Spinal cord (tissue), 10 donors: Measurements from ENCODE around the gene APOD. TPM values are rescaled to one million over a fixed set of nuclear protein-coding genes. Genes with fewer than 3 reads are reported as not detected.
A peak's percentile ranks its signal among the peaks of the same experiment; 100 is the strongest.

Experiments
- DNase-seq, 6 donors: peaks; one replicate each; pipeline versions ENCODE4 v3.0.0 to v3.0.0-alpha.2; 2013 to 2015; ENCODE audit warnings: low spot score in 6 of 6, low read depth in 4 of 6
- H3K27ac ChIP-seq: one replicate; pipeline ENCODE4 v1.5.1; 2013; ENCODE audit warnings: low read depth, low read length, control low read depth
- H3K27me3 ChIP-seq: one replicate; pipeline ENCODE4 v1.6.1; 2013; ENCODE audit warnings: low read length; ENCODE audit not compliant: control insufficient read depth, insufficient read depth
- H3K36me3 ChIP-seq: one replicate; pipeline ENCODE4 v1.6.1; 2013; ENCODE audit warnings: low read length; ENCODE audit not compliant: control insufficient read depth, insufficient read depth
- H3K4me1 ChIP-seq: one replicate; pipeline ENCODE4 v1.6.1; 2013; ENCODE audit warnings: low read length; ENCODE audit not compliant: control insufficient read depth, insufficient read depth
- H3K4me3 ChIP-seq: one replicate; pipeline ENCODE4 v1.5.1; 2013; ENCODE audit warnings: low read depth, low read length, control low read depth
- H3K9me3 ChIP-seq: one replicate; pipeline ENCODE4 v1.6.1; 2013; ENCODE audit warnings: low read length; ENCODE audit not compliant: control insufficient read depth, insufficient read depth
- WGBS: methylation state at CpG from one replicate; pipeline ENCODE4 v1.1.5; 2013; ENCODE audit warnings: missing lambda C conversion rate; ENCODE audit not compliant: insufficient coverage; 5-methylcytosine and 5-hydroxymethylcytosine counted together
- polyA plus RNA-seq, 2 donors: library from polyadenylated mRNA; unstranded; fragments of 120-200 nt; gene quantifications; one replicate each; pipeline ENCODE4 v1.2.1, GENCODE V29; 2013; ENCODE audit not compliant: insufficient read length in 2 of 2
- total RNA-seq, 2 donors: library from RNA; depleted of rRNA in 1 of 2; stranded (reverse); fragments of 120-200 nt in 1 of 2; fragments of >200 nt in 1 of 2; gene quantifications; one replicate each; pipeline versions ENCODE4 v1.2.3 to v1.2.4, GENCODE V29; 2013 to 2014
- donor health status: healthy.

Gene APOD
- total and polyA plus RNA-seq, 4 donors = 75.5 to 223 (median 175) TPM

GRCh38 chr3:195563317-195563716 lies 20.4 kb downstream of the APOD start:
- no peaks in the 10 kb centered on the region for H3K9me3 ChIP-seq
- no peak overlapping the region for H3K4me3 ChIP-seq
- DNase-seq = no peak
- no peaks in the 10 kb centered on the region for H3K36me3 ChIP-seq
- H3K4me1 ChIP-seq = no peaks in the 10 kb centered on the region
- WGBS = 87% methylated on average over 4 of the region's 4 CpGs
- H3K27ac ChIP-seq = no peak overlapping the region
- H3K27me3 ChIP-seq = no peaks in the 10 kb centered on the region

- Histone ChIP-seq H3K27ac (no peak overlapping the region), H3K27me3 (peaks cover 3% of the 10 kb centered on the region), H3K36me3 (no peaks in the 10 kb centered on the region), H3K4me1 (no peaks in the 10 kb centered on the region), H3K9me3 (no peaks in the 10 kb centered on the region), H3K4me3 (no peak overlapping the region)
- 95% methylated on average over 4 of the region's 4 CpGs for WGBS
- DNase-seq = no peak
Observed at GRCh38 chr3:195559723-195560409, 23.9 kb downstream of the APOD start.

GRCh38 chr3:195558602-195559001 lies 25.1 kb downstream of the APOD start:
- WGBS = no CpG with 5 or more reads among the region's 3 CpGs
- Histone ChIP-seq H3K27ac (no peak overlapping the region), H3K27me3 (peaks cover 3% of the 10 kb centered on the region), H3K9me3 (no peaks in the 10 kb centered on the region), H3K4me3 (no peak overlapping the region), H3K4me1 (no peaks in the 10 kb centered on the region), H3K36me3 (no peaks in the 10 kb centered on the region)
- DNase-seq = peak in 2 of 6 donors; percentile 42 to 69

- WGBS = 50% methylated on average over 1 of the region's 4 CpGs
- Histone ChIP-seq H3K4me3 (no peak overlapping the region), H3K9me3 (no peaks in the 10 kb centered on the region)
Observed at GRCh38 chr3:195557322-195557721, 26.4 kb downstream of the APOD start.

GRCh38 chr3:195556390-195556789 lies 27.4 kb downstream of the APOD start:
- Histone ChIP-seq H3K27me3 (peaks cover 3% of the 10 kb centered on the region), H3K4me1 (peaks cover 4% of the 10 kb centered on the region), H3K36me3 (no peaks in the 10 kb centered on the region), H3K9me3 (no peaks in the 10 kb centered on the region), H3K27ac (no peak overlapping the region), H3K4me3 (no peak overlapping the region)
- no peak for DNase-seq
- WGBS = 21% methylated on average over 9 of the region's 10 CpGs

More at GRCh38 chr3:195557322-195557721, 26.4 kb downstream of the APOD start:
- DNase-seq = no peak
- H3K27ac ChIP-seq = no peak overlapping the region
- no peaks in the 10 kb centered on the region for H3K36me3 ChIP-seq
- H3K4me1 ChIP-seq = no peaks in the 10 kb centered on the region
- peaks cover 3% of the 10 kb centered on the region for H3K27me3 ChIP-seq

- Histone ChIP-seq H3K27ac (no peak overlapping the region), H3K4me3 (no peak overlapping the region), H3K27me3 (peaks cover 4% of the 10 kb centered on the region), H3K9me3 (no peaks in the 10 kb centered on the region), H3K36me3 (no peaks in the 10 kb centered on the region), H3K4me1 (peaks cover 6% of the 10 kb centered on the region)
- WGBS = 67% methylated on average over 5 of the region's 8 CpGs
- DNase-seq = no peak
Observed at GRCh38 chr3:195555110-195555509, 28.6 kb downstream of the APOD start.

GRCh38 chr3:195554458-195554857 lies 29.3 kb downstream of the APOD start:
- Histone ChIP-seq H3K4me1 (peaks cover 9% of the 10 kb centered on the region), H3K4me3 (no peak overlapping the region), H3K36me3 (no peaks in the 10 kb centered on the region), H3K27me3 (peaks cover 5% of the 10 kb centered on the region), H3K27ac (no peak overlapping the region), H3K9me3 (no peaks in the 10 kb centered on the region)
- WGBS = 93% methylated on average over 13 of the region's 15 CpGs
- DNase-seq = no peak

- WGBS = 82% methylated on average over 6 of the region's 7 CpGs
- H3K4me1 ChIP-seq = peaks cover 9% of the 10 kb centered on the region
Observed at GRCh38 chr3:195553268-195553667, 30.5 kb downstream of the APOD start.

GRCh38 chr3:195551381-195551978 lies 32.3 kb downstream of the APOD start:
- peaks cover 9% of the 10 kb centered on the region for H3K4me1 ChIP-seq
- no peaks in the 10 kb centered on the region for H3K36me3 ChIP-seq
- peak in 2 of 6 donors; percentile 34 to 35 for DNase-seq
- no peak overlapping the region for H3K4me3 ChIP-seq
- H3K27me3 ChIP-seq = peaks cover 5% of the 10 kb centered on the region
- no peaks in the 10 kb centered on the region for H3K9me3 ChIP-seq
- H3K27ac ChIP-seq = no peak overlapping the region
- 82% methylated on average over 3 of the region's 7 CpGs for WGBS

More at GRCh38 chr3:195553268-195553667, 30.5 kb downstream of the APOD start:
- Histone ChIP-seq H3K27me3 (peaks cover 5% of the 10 kb centered on the region), H3K27ac (no peak overlapping the region), H3K4me3 (no peak overlapping the region), H3K9me3 (no peaks in the 10 kb centered on the region), H3K36me3 (no peaks in the 10 kb centered on the region)
- no peak for DNase-seq

GRCh38 chr3:195550723-195551122 lies 33.0 kb downstream of the APOD start:
- H3K27ac ChIP-seq = no peak overlapping the region
- DNase-seq = no peak
- H3K27me3 ChIP-seq = peaks cover 7% of the 10 kb centered on the region
- H3K9me3 ChIP-seq = no peaks in the 10 kb centered on the region
- WGBS = 62% methylated on average over 3 of the region's 4 CpGs
- no peak overlapping the region for H3K4me3 ChIP-seq
- H3K36me3 ChIP-seq = no peaks in the 10 kb centered on the region
- H3K4me1 ChIP-seq = peaks cover 9% of the 10 kb centered on the region
